ENCODE data around the gene DNAI2. TPM values are rescaled to one million over a fixed set of nuclear protein-coding genes. Genes with fewer than 3 reads are reported as not detected.

Gene DNAI2
- total RNA-seq, 4 donors from 2014 or later, result not detected

DNA sequence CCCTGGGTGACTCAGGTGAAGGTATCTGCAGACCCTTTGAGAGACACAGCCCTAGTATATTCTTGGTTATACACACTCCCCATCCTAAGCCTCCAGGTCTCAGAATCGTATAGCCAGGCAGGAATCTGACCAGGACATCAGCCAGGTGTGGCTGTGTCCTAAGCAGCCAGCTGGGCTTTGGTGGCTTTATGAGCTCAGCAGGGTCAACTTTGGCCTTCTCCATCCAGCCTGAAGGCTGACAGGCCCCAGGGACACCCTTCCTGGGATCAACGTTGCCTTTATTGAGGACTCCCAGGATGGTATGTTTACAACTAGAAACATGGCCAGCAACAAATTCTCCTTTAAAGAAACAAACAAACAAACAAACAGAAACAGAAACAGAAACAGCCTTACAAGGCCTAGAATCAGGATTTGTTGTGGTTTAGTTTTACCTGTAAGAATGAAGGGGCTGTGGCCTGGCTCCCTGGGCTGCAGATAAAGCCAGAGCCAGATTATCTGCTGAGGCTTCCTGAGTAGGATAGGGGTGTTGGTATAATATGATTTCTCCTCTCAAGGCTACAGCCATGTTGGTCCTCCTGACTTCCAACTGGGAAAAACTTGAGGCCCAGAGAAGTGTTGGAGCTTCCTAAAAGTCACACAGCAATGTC is 60.5 kb downstream of the DNAI2 start:
- TF ChIP-seq EP300 (IDR thresholded peaks at IDR 0.05), result no peak
- no peak for TF ChIP-seq POLR2AphosphoS5 (IDR thresholded peaks at IDR 0.05)
- TF ChIP-seq, protein P1, sequence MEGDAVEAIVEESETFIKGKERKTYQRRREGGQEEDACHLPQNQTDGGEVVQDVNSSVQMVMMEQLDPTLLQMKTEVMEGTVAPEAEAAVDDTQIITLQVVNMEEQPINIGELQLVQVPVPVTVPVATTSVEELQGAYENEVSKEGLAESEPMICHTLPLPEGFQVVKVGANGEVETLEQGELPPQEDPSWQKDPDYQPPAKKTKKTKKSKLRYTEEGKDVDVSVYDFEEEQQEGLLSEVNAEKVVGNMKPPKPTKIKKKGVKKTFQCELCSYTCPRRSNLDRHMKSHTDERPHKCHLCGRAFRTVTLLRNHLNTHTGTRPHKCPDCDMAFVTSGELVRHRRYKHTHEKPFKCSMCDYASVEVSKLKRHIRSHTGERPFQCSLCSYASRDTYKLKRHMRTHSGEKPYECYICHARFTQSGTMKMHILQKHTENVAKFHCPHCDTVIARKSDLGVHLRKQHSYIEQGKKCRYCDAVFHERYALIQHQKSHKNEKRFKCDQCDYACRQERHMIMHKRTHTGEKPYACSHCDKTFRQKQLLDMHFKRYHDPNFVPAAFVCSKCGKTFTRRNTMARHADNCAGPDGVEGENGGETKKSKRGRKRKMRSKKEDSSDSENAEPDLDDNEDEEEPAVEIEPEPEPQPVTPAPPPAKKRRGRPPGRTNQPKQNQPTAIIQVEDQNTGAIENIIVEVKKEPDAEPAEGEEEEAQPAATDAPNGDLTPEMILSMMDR (IDR thresholded peaks at IDR 0.05), result no peak
- no peak for TF ChIP-seq POLR2A (IDR thresholded peaks at IDR 0.05)
- H3K27me3 ChIP-seq, result peaks cover 65% of the 10 kb centered on the region
- 77% methylated on average over 2 of the region's 2 CpGs for WGBS
- DNase-seq (ENCODE audit: low spot score in 2 of 2), result no peak
- no peaks in the 10 kb centered on the region for H3K4me1 ChIP-seq
- H3K9me3 ChIP-seq, result no peaks in the 10 kb centered on the region
- H3K36me3 ChIP-seq, result no peaks in the 10 kb centered on the region
- H3K4me3 ChIP-seq, result no peak overlapping the region
- no peak overlapping the region for H3K27ac ChIP-seq

DNA sequence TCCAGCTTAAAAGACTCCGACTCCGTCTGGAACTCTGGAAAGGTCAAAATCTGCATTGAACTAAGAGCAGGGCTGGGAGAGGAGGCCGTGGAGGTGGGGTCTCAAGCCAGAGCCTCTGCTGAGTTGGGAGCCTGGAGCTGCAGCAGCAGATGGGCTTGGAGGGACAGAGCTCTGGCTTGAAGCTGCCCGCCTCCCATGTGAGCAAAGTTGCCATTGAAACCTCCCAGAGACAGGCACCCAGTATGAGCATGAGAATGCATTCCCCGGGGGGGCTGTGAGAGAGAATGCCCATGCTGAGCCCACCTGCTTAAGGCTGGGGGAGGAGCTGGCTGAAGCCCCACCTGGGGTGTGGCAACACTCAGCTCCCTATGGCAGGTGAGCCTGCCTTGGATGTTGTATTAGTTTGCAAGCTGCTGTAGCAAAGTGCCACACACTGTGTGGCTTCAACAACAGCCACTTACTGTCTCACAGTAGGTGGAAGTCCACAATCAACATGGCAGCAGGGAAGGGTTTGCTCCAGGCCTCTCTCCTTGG is 61.6 kb downstream of the DNAI2 start:
- DNase-seq (ENCODE audit: low spot score in 2 of 2), result no peak
- no peak overlapping the region for H3K4me3 ChIP-seq
- no peaks in the 10 kb centered on the region for H3K4me1 ChIP-seq
- no peak for TF ChIP-seq EP300 (IDR thresholded peaks at IDR 0.05)
- TF ChIP-seq POLR2A (IDR thresholded peaks at IDR 0.05), result no peak
- TF ChIP-seq POLR2AphosphoS5 (IDR thresholded peaks at IDR 0.05), result no peak
- TF ChIP-seq, protein P1 (IDR thresholded peaks at IDR 0.05), result no peak
- H3K36me3 ChIP-seq, result no peaks in the 10 kb centered on the region
- H3K27me3 ChIP-seq, result peaks cover 61% of the 10 kb centered on the region
- no peak overlapping the region for H3K27ac ChIP-seq
- H3K9me3 ChIP-seq, result no peaks in the 10 kb centered on the region
- 100% methylated on average over 1 of the region's 5 CpGs for WGBS

DNA sequence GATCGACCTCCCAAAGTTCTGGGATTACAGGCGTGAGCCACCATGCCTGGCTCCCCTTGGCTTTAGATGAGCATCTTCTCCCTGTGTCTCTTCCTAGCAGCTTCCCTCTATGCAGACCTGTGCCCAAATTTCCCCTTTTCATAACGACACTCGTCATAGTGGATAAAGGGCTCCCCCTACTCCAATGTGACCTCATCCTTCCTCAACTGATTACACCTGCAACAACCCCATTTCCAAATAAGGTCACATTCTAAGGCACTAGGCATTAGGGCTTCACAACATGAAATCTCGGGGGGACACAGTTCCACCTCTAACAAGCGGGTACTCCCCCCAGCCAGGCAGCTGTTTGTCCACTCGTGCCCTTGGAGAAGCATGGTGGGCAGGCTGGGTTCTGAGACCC is 62.3 kb downstream of the DNAI2 start:
- DNase-seq (ENCODE audit: low spot score in 2 of 2), result no peak
- H3K27ac ChIP-seq, result no peak overlapping the region

DNA sequence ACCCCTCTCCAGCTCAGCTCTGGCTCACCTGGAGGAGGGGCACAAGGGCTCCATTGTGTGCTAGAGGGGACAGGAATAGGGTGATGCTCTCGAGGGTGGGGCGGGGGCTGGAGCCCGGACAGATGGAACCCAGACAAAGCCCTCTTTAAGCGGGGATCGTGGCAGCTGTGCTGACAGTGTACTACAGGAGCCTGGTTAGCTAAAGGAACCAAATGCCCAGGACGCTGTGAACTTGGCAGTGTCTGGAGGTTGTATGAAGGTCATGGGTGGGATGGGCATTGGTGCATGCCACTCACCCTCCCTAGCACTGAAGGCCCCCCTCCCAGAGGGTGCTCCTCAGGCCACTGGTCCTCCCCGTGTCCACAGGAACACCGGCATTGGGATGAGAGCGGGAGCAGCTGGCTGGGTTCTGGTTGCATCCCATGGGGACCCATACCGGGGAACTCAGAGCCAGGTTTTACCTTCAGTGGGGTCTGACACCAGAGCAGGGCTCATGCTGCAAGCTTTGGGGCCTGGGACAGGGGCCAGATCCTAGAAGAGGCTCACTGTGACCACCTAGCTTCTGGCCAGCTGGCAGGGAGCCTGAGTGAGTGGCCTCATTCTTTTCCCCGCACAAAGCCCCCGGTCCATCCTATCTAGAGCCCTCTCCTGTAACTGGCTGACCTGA is 63.9 kb downstream of the DNAI2 start:
- TF ChIP-seq, protein P1 (IDR thresholded peaks at IDR 0.05), result no peak
- TF ChIP-seq POLR2A (IDR thresholded peaks at IDR 0.05), result no peak
- no peak for TF ChIP-seq POLR2AphosphoS5 (IDR thresholded peaks at IDR 0.05)
- no peak for TF ChIP-seq EP300 (IDR thresholded peaks at IDR 0.05)
- WGBS, result 67% methylated on average over 8 of the region's 12 CpGs
- Histone ChIP-seq H3K36me3 (no peaks in the 10 kb centered on the region), H3K9me3 (no peaks in the 10 kb centered on the region), H3K4me1 (no peaks in the 10 kb centered on the region), H3K27ac (no peak overlapping the region), H3K27me3 (peaks cover 52% of the 10 kb centered on the region), H3K4me3 (no peak overlapping the region)
- no peak for DNase-seq (ENCODE audit: low spot score in 2 of 2)

More for the DNA sequence above, 62.3 kb downstream of the DNAI2 start:
- no peak overlapping the region for H3K4me3 ChIP-seq
- peaks cover 54% of the 10 kb centered on the region for H3K27me3 ChIP-seq
- whole genome bisulfite sequencing, result 84% methylated on average over 7 of the region's 7 CpGs
- TF ChIP-seq, protein P1 (IDR thresholded peaks at IDR 0.05), result no peak
- TF ChIP-seq EP300 (IDR thresholded peaks at IDR 0.05) (no peak), POLR2A (IDR thresholded peaks at IDR 0.05) (no peak), POLR2AphosphoS5 (IDR thresholded peaks at IDR 0.05) (no peak)
- H3K36me3 ChIP-seq, result no peaks in the 10 kb centered on the region
- H3K4me1 ChIP-seq, result no peaks in the 10 kb centered on the region
- no peaks in the 10 kb centered on the region for H3K9me3 ChIP-seq

DNA sequence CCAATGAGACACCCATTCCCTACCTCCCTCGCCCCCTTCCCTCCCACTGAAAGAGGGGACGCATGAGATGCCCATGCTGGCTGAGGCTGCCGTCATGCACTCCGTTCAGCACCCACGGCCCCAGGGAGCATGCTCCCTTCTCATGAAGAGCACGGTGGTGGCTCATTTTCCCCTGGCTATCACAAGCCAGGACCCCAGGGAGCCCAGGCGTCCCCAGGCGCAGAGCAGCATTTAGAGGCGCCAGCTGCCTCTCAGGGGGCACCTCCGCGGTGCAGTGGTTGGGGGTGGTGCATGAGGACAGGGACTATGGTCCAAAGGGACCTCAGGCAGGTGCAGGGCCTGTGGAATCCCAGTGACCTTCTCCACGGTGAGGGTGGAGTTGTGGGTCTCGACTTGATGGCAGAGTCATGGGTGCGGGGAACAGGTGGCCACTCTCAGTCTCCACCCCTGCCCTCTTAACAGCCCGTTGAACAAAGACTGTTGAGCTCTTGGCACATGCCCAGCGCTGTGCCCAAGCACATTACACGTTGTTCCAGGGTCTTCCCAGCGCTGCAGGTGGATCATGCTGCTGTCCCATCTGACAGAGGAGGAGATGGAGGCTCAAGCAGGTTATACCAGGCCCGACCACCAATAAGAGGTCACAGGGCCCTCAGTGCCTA is 65.6 kb downstream of the DNAI2 start:
- DNase-seq (ENCODE audit: low spot score in 2 of 2), result no peak
- Histone ChIP-seq H3K36me3 (no peaks in the 10 kb centered on the region), H3K27me3 (peaks cover 61% of the 10 kb centered on the region), H3K9me3 (no peaks in the 10 kb centered on the region), H3K4me1 (no peaks in the 10 kb centered on the region), H3K27ac (no peak overlapping the region), H3K4me3 (no peak overlapping the region)
- TF ChIP-seq, protein P1 (IDR thresholded peaks at IDR 0.05), result no peak
- TF ChIP-seq POLR2AphosphoS5 (IDR thresholded peaks at IDR 0.05), result no peak
- no peak for TF ChIP-seq POLR2A (IDR thresholded peaks at IDR 0.05)
- no peak for TF ChIP-seq EP300 (IDR thresholded peaks at IDR 0.05)
- 86% methylated on average over 7 of the region's 19 CpGs for WGBS
